MM.1S (cell line): ENCODE data around the gene NTM.

Source experiments
- DNase-seq: peaks from one replicate; pipeline ENCODE4 v3.0.0-alpha.2; 2015
- H2AFZ ChIP-seq: fragments of 300-600 bp; sonication (generic); 2 replicates; pipeline ENCODE4 v1.6.0; 2016; ENCODE audit warnings: antibody characterized with exemption, low read length
- H3F3A ChIP-seq: fragments of 300-600 bp; sonication (generic); 2 replicates; pipeline ENCODE4 v1.6.1; 2016; ENCODE audit warnings: mild to moderate bottlenecking, antibody characterized with exemption, low read length, moderate library complexity, mixed read lengths; ENCODE audit not compliant: insufficient read depth
- H3K27ac ChIP-seq: fragments of 300-600 bp; sonication (generic); 2 replicates; pipeline ENCODE4 v1.5.1; 2016; ENCODE audit warnings: mild to moderate bottlenecking, low read length
- H3K27me3 ChIP-seq: fragments of 300-600 bp; sonication (generic); replicated peaks from 2 replicates; pipeline ENCODE4 v1.6.0; 2016; ENCODE audit warnings: low read length; ENCODE audit not compliant: insufficient read depth
- H3K36me3 ChIP-seq: fragments of 300-600 bp; sonication (generic); replicated peaks from 2 replicates; pipeline ENCODE4 v1.6.1; 2016; ENCODE audit warnings: mild to moderate bottlenecking, low read length, mixed read lengths; ENCODE audit not compliant: insufficient read depth
- H3K4me1 ChIP-seq: fragments of 300-600 bp; sonication (generic); 2 replicates; pipeline ENCODE4 v1.6.1; 2016; ENCODE audit warnings: low read length, mixed read lengths
- H3K4me2 ChIP-seq: fragments of 300-600 bp; sonication (generic); 2 replicates; pipeline ENCODE4 v1.6.0; 2016; ENCODE audit warnings: low read depth, low read length
- H3K4me3 ChIP-seq: fragments of 300-600 bp; sonication (generic); 2 replicates; pipeline ENCODE4 v1.5.1; 2016; ENCODE audit warnings: low read length, mixed read lengths
- H3K79me2 ChIP-seq: fragments of 300-600 bp; sonication (generic); 2 replicates; pipeline ENCODE4 v1.6.1; 2016; ENCODE audit warnings: mixed run types, low read length, mixed read lengths
- H3K9ac ChIP-seq: fragments of 300-600 bp; sonication (generic); 2 replicates; pipeline ENCODE4 v1.6.1; 2016; ENCODE audit warnings: low read length, mixed read lengths
- H3K9me2 ChIP-seq: fragments of 300-600 bp; sonication (generic); replicated peaks from 2 replicates; pipeline ENCODE4 v1.6.1; 2016; ENCODE audit warnings: mild to moderate bottlenecking, low read length, mixed read lengths; ENCODE audit not compliant: insufficient read depth
- H3K9me3 ChIP-seq: fragments of 300-600 bp; sonication (generic); replicated peaks from 2 replicates; pipeline ENCODE4 v1.6.1; 2016; ENCODE audit warnings: mild to moderate bottlenecking, low read length, mixed read lengths; ENCODE audit not compliant: insufficient read depth
- H4K20me1 ChIP-seq: fragments of 300-600 bp; sonication (generic); 2 replicates; pipeline ENCODE4 v1.6.1; 2016; ENCODE audit warnings: mild to moderate bottlenecking, low read length, moderate library complexity, mixed read lengths; ENCODE audit not compliant: insufficient read depth
- CTCF ChIP-seq: fragments of 300-600 bp; sonication (generic); IDR thresholded peaks from 2 replicates; pipeline ENCODE4 v1.5.1; 2016; ENCODE audit warnings: antibody characterized with exemption, low read length, mixed read lengths
- EZH2 ChIP-seq: fragments of 300-600 bp; sonication (generic); optimal IDR thresholded peaks from 2 replicates; pipeline ENCODE3; 2017; ENCODE audit warnings: low read depth, mild to moderate bottlenecking, antibody characterized with exemption, low read length, mixed read lengths
- EZH2phosphoT487 ChIP-seq: fragments of 300-600 bp; sonication (generic); IDR thresholded peaks from 2 replicates; pipeline ENCODE4 v1.6.1; 2018; ENCODE audit warnings: antibody characterized with exemption, low read length

The NTM gene

GRCh38 chr11:131923309-131923708, 552.9 kb downstream of the NTM start:
- Histone ChIP-seq H2AFZ (no peak overlapping the region), H3K4me2 (no peak overlapping the region)
- no peak for DNase-seq

GRCh38 chr11:131924001-131924400, 553.6 kb downstream of the NTM start:
- H3K4me1 ChIP-seq, result no peaks in the 10 kb centered on the region
- no peak overlapping the region for H3K27ac ChIP-seq
- no peak overlapping the region for H3K9ac ChIP-seq
- H4K20me1 ChIP-seq, result no peaks in the 10 kb centered on the region
- DNase-seq, result no peak
- H3K27me3 ChIP-seq, result no peaks in the 10 kb centered on the region
- H3K36me3 ChIP-seq, result no peaks in the 10 kb centered on the region
- no peak for TF ChIP-seq EZH2
- TF ChIP-seq EZH2phosphoT487, result no peak
- no peak for TF ChIP-seq CTCF
- H3K4me2 ChIP-seq, result no peak overlapping the region
- no peak overlapping the region for H2AFZ ChIP-seq
- no peaks in the 10 kb centered on the region for H3K9me3 ChIP-seq
- H3K79me2 ChIP-seq, result no peaks in the 10 kb centered on the region
- H3K9me2 ChIP-seq, result no peaks in the 10 kb centered on the region
- H3K4me3 ChIP-seq, result no peak overlapping the region
- no peaks in the 10 kb centered on the region for H3F3A ChIP-seq

More at GRCh38 chr11:131923309-131923708, 552.9 kb downstream of the NTM start:
- H3K36me3 ChIP-seq, result no peaks in the 10 kb centered on the region
- no peaks in the 10 kb centered on the region for H4K20me1 ChIP-seq
- H3K27ac ChIP-seq, result no peak overlapping the region
- no peaks in the 10 kb centered on the region for H3K4me1 ChIP-seq
- no peaks in the 10 kb centered on the region for H3K27me3 ChIP-seq
- H3F3A ChIP-seq, result no peaks in the 10 kb centered on the region
- H3K9ac ChIP-seq, result no peak overlapping the region
- H3K9me3 ChIP-seq, result no peaks in the 10 kb centered on the region
- no peak for TF ChIP-seq CTCF
- no peak for TF ChIP-seq EZH2phosphoT487
- no peak for TF ChIP-seq EZH2
- H3K79me2 ChIP-seq, result no peaks in the 10 kb centered on the region
- no peak overlapping the region for H3K4me3 ChIP-seq
- H3K9me2 ChIP-seq, result no peaks in the 10 kb centered on the region

- Histone ChIP-seq H2AFZ (no peak overlapping the region), H3K79me2 (no peaks in the 10 kb centered on the region), H3K4me1 (no peaks in the 10 kb centered on the region), H3K9me3 (no peaks in the 10 kb centered on the region), H3K36me3 (no peaks in the 10 kb centered on the region), H4K20me1 (no peaks in the 10 kb centered on the region), H3K4me2 (no peak overlapping the region), H3K9ac (no peak overlapping the region), H3F3A (no peaks in the 10 kb centered on the region), H3K27ac (no peak overlapping the region), H3K4me3 (no peak overlapping the region), H3K27me3 (no peaks in the 10 kb centered on the region), H3K9me2 (no peaks in the 10 kb centered on the region)
- TF ChIP-seq EZH2phosphoT487 (no peak), CTCF (no peak), EZH2 (no peak)
- no peak for DNase-seq
These were observed 554.2 kb downstream of the NTM start for GRCh38 chr11:131924457-131925201.
